H9 (cell line): ENCODE data around the gene CCDC80. TPM values are rescaled to one million over a fixed set of nuclear protein-coding genes. Genes with fewer than 3 reads are reported as not detected.
A peak's percentile ranks its signal among the peaks of the same experiment; 100 is the strongest.

Experiments used
- DNase-seq: peaks from one replicate; pipeline ENCODE4 v3.0.0-alpha.2; 2017
- H2AFZ ChIP-seq: one replicate; pipeline ENCODE4 v1.6.1; 2013; ENCODE audit warnings: mild to moderate bottlenecking, low read length, control low read depth, moderate library complexity
- H2AK5ac ChIP-seq: 2 replicates; pipeline ENCODE4 v1.6.1; 2013; ENCODE audit warnings: low read length, control low read depth, mixed read lengths; ENCODE audit not compliant: insufficient read length
- H2BK120ac ChIP-seq: one replicate; pipeline ENCODE4 v1.6.1; 2013; ENCODE audit warnings: low read depth, mild to moderate bottlenecking, low read length, control low read depth, inconsistent platforms; ENCODE audit not compliant: poor library complexity, severe bottlenecking
- H2BK12ac ChIP-seq: 2 replicates; pipeline ENCODE4 v1.6.1; 2013; ENCODE audit warnings: low read length, control low read depth, mixed read lengths, low read depth; ENCODE audit not compliant: insufficient read length
- H2BK15ac ChIP-seq: 2 replicates; pipeline ENCODE4 v1.6.1; 2013; ENCODE audit warnings: low read depth, low read length, control low read depth
- H2BK20ac ChIP-seq: one replicate; pipeline ENCODE4 v1.6.1; 2013; ENCODE audit warnings: low read depth, mild to moderate bottlenecking, low read length, control low read depth, inconsistent platforms; ENCODE audit not compliant: poor library complexity, severe bottlenecking
- H2BK5ac ChIP-seq: 2 replicates; pipeline ENCODE4 v1.6.1; 2013; ENCODE audit warnings: low read length, control low read depth, mixed read lengths; ENCODE audit not compliant: insufficient read length
- H3K14ac ChIP-seq: 2 replicates; pipeline ENCODE4 v1.6.1; 2013; ENCODE audit warnings: low read length, control low read depth; ENCODE audit not compliant: insufficient read depth
- H3K18ac ChIP-seq: 2 replicates; pipeline ENCODE4 v1.6.1; 2013; ENCODE audit warnings: low read depth, mild to moderate bottlenecking, mixed read lengths, low read length, control low read depth; ENCODE audit not compliant: insufficient read length
- H3K23ac ChIP-seq: 2 replicates; pipeline ENCODE4 v1.6.1; 2013; ENCODE audit warnings: low read length, control low read depth, mixed read lengths, low read depth; ENCODE audit not compliant: insufficient read length
- H3K23me2 ChIP-seq: 2 replicates; pipeline ENCODE4 v1.6.1; 2013; ENCODE audit warnings: low read depth, mild to moderate bottlenecking, mixed read lengths, low read length, control low read depth; ENCODE audit not compliant: insufficient read length, poor library complexity, severe bottlenecking
- H3K27ac ChIP-seq: 2 replicates; pipeline ENCODE4 v1.5.1; 2013; ENCODE audit warnings: low read length, control low read depth, mixed read lengths, low read depth; ENCODE audit not compliant: insufficient read length
- H3K27me3 ChIP-seq: 2 replicates; pipeline ENCODE4 v1.6.1; 2013; ENCODE audit warnings: low read length, control low read depth, inconsistent platforms; ENCODE audit not compliant: insufficient read depth
- H3K4ac ChIP-seq: 2 replicates; pipeline ENCODE4 v1.6.1; 2013; ENCODE audit warnings: low read depth, mild to moderate bottlenecking, control low read depth, inconsistent platforms, low read length, moderate library complexity
- H3K4me1 ChIP-seq: 2 replicates; pipeline ENCODE4 v1.6.1; 2013; ENCODE audit warnings: low read length, control low read depth, inconsistent platforms; ENCODE audit not compliant: insufficient read depth
- H3K4me2 ChIP-seq: 2 replicates; pipeline ENCODE4 v1.6.1; 2013; ENCODE audit warnings: low read length, control low read depth, mixed read lengths; ENCODE audit not compliant: insufficient read length, insufficient read depth
- H3K56ac ChIP-seq: 2 replicates; pipeline ENCODE4 v1.6.1; 2013; ENCODE audit warnings: low read depth, mild to moderate bottlenecking, mixed read lengths, low read length, control low read depth; ENCODE audit not compliant: insufficient read length
- H3K79me1 ChIP-seq: 2 replicates; pipeline ENCODE4 v1.6.1; 2013; ENCODE audit warnings: low read depth, mild to moderate bottlenecking, moderate library complexity, low read length, control low read depth, inconsistent platforms; ENCODE audit not compliant: insufficient read depth, poor library complexity, severe bottlenecking
- H3K79me2 ChIP-seq: 2 replicates; pipeline ENCODE4 v1.6.1; 2013; ENCODE audit warnings: low read length, control low read depth, inconsistent platforms; ENCODE audit not compliant: insufficient read depth
- H3K9ac ChIP-seq: 2 replicates; pipeline ENCODE4 v1.6.1; 2013; ENCODE audit warnings: low read length, control low read depth, mixed read lengths; ENCODE audit not compliant: insufficient read length; ENCODE audit errors: extremely low read depth
- H3K9me3 ChIP-seq: one replicate; pipeline ENCODE4 v1.6.1; 2013; ENCODE audit warnings: low read depth, low read length, inconsistent platforms; ENCODE audit not compliant: control insufficient read depth
- H3T11ph ChIP-seq: one replicate; pipeline ENCODE4 v1.6.1; 2013; ENCODE audit warnings: mild to moderate bottlenecking, low read length, control low read depth, inconsistent platforms
- H4K20me1 ChIP-seq: one replicate; pipeline ENCODE4 v1.6.1; 2013; ENCODE audit not compliant: control insufficient read depth, insufficient read length, insufficient read depth
- H4K5ac ChIP-seq: 2 replicates; pipeline ENCODE4 v1.6.1; 2013; ENCODE audit warnings: low read depth, mild to moderate bottlenecking, mixed read lengths, low read length, control low read depth; ENCODE audit not compliant: insufficient read length
- H4K8ac ChIP-seq: replicated peaks from 2 replicates; pipeline ENCODE4 v1.6.1; 2013; ENCODE audit warnings: low read length, control low read depth, mixed read lengths, low read depth; ENCODE audit not compliant: insufficient read length
- H4K91ac ChIP-seq: 2 replicates; pipeline ENCODE4 v1.6.1; 2013; ENCODE audit warnings: low read depth, mild to moderate bottlenecking, moderate library complexity, mixed read lengths, low read length, control low read depth; ENCODE audit not compliant: insufficient read length
- H3K27ac Mint-ChIP-seq, 3 experiments: 2 replicates in 2 of 3; 3 replicates in 1 of 3; pipeline ENCODE4 v1.8.0; 2020 to 2021; ENCODE audit warnings: mixed read lengths in 3 of 3, mild to moderate bottlenecking in 1 of 3, moderate library complexity in 1 of 3
- H3K27me3 Mint-ChIP-seq: 2 replicates; pipeline ENCODE4 v1.8.0; 2021; ENCODE audit warnings: low read depth, mild to moderate bottlenecking, moderate library complexity, mixed read lengths
- H3K36me3 Mint-ChIP-seq, 3 experiments: 2 replicates in 2 of 3; 3 replicates in 1 of 3; pipeline ENCODE4 v1.8.0; 2020 to 2021; ENCODE audit warnings: low read depth in 3 of 3, mixed read lengths in 3 of 3; ENCODE audit not compliant: insufficient read depth in 1 of 3
- H3K4me1 Mint-ChIP-seq, 2 experiments: 2 replicates each; pipeline ENCODE4 v1.8.0; 2020; ENCODE audit warnings: mixed read lengths in 2 of 2
- H3K4me3 Mint-ChIP-seq, 2 experiments: 2 replicates in 1 of 2; 3 replicates in 1 of 2; pipeline ENCODE4 v1.8.0; 2020 to 2021; ENCODE audit warnings: mild to moderate bottlenecking in 2 of 2, mixed read lengths in 2 of 2, moderate library complexity in 1 of 2
- H3K9me3 Mint-ChIP-seq, 2 experiments: 2 replicates in 1 of 2; 3 replicates in 1 of 2; pipeline ENCODE4 v1.8.0; 2020; ENCODE audit warnings: mild to moderate bottlenecking in 2 of 2, mixed read lengths in 2 of 2, moderate library complexity in 1 of 2
- WGBS: extraction: QIAGEN DNeasy Blood & Tissue Kit; methylation state at CpG from one replicate; pipeline ENCODE4 v1.1.7; 2013; ENCODE audit warnings: missing lambda C conversion rate, low lambda C conversion rate, mixed read lengths; ENCODE audit not compliant: insufficient read length; ENCODE audit errors: extremely low coverage; 5-methylcytosine and 5-hydroxymethylcytosine counted together
- total RNA-seq: library from RNA; stranded (reverse); gene quantifications from 2 replicates; pipeline ENCODE4 v1.2.1, GENCODE V29; 2021
- TF ChIP-seq, protein P1 (sequence below): fragments of 200-600 bp; sonication (generic); conservative IDR thresholded peaks from 3 replicates; pipeline ENCODE4 v1.8.0; 2021; ENCODE audit warnings: antibody characterized with exemption, mild to moderate bottlenecking

Gene CCDC80
- total RNA-seq, 1 experiment from 2014 or later, result 5.4 TPM

DNA sequence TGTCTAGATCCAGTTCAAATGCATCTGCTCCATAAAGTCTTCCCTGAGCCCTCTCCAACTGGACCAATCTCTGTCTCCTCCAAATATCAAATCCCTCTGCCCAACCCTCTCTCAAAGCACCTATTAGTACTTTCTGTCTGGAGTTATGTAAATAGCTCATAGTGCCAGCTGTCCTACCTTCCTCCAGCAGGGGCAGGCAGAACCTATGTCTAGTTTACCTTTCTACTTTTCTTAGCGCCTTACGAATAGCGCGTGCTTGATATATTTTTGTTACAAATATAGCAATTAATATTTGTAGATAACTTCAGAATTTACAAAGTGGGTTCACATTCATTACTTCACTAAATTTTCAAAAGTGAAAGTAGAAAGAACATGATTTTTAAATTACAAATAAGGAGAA lies 14.0 kb upstream of the CCDC80 start:
- no peak overlapping the region for H2AK5ac ChIP-seq
- H3K9me3 Mint-ChIP-seq, result peaks cover 0 to 4% of the 10 kb centered on the region in 2 experiments; a peak in 1 of 5 replicates
- H3K18ac ChIP-seq, result no peak overlapping the region
- no peaks in the 10 kb centered on the region for H3K9me3 ChIP-seq
- H3K14ac ChIP-seq, result no peak overlapping the region
- H4K20me1 ChIP-seq, result no peaks in the 10 kb centered on the region
- WGBS, result no CpG with 5 or more reads among the region's 4 CpGs
- H3K56ac ChIP-seq, result no peak overlapping the region
- H3K4me3 Mint-ChIP-seq, result no peak overlapping the region
- H2BK20ac ChIP-seq, result no peak overlapping the region
- no peak overlapping the region for H3K4ac ChIP-seq
- no peak overlapping the region for H2BK120ac ChIP-seq
- no peak overlapping the region for H3K9ac ChIP-seq
- no peak overlapping the region for H3K23ac ChIP-seq
- no peaks in the 10 kb centered on the region for H3K4me1 ChIP-seq
- no peak overlapping the region for H2BK5ac ChIP-seq
- no peak overlapping the region for H2AFZ ChIP-seq
- H3K36me3 Mint-ChIP-seq, result no peaks in the 10 kb centered on the region
- no peak overlapping the region for H4K5ac ChIP-seq
- TF ChIP-seq, protein P1, sequence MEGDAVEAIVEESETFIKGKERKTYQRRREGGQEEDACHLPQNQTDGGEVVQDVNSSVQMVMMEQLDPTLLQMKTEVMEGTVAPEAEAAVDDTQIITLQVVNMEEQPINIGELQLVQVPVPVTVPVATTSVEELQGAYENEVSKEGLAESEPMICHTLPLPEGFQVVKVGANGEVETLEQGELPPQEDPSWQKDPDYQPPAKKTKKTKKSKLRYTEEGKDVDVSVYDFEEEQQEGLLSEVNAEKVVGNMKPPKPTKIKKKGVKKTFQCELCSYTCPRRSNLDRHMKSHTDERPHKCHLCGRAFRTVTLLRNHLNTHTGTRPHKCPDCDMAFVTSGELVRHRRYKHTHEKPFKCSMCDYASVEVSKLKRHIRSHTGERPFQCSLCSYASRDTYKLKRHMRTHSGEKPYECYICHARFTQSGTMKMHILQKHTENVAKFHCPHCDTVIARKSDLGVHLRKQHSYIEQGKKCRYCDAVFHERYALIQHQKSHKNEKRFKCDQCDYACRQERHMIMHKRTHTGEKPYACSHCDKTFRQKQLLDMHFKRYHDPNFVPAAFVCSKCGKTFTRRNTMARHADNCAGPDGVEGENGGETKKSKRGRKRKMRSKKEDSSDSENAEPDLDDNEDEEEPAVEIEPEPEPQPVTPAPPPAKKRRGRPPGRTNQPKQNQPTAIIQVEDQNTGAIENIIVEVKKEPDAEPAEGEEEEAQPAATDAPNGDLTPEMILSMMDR, result peak; percentile 60
- no peak overlapping the region for H3T11ph ChIP-seq
- no peaks in the 10 kb centered on the region; a peak in 1 of 4 replicates for H3K4me1 Mint-ChIP-seq
- H2BK12ac ChIP-seq, result no peak overlapping the region
- no peaks in the 10 kb centered on the region for H3K27me3 ChIP-seq
- H3K27ac Mint-ChIP-seq, result no peak overlapping the region
- H2BK15ac ChIP-seq, result no peak overlapping the region
- H3K4me2 ChIP-seq, result no peak overlapping the region
- no peaks in the 10 kb centered on the region for H3K23me2 ChIP-seq
- no peak for DNase-seq
- H4K91ac ChIP-seq, result no peak overlapping the region
- no peaks in the 10 kb centered on the region for H3K79me1 ChIP-seq
- H3K27me3 Mint-ChIP-seq, result no peaks in the 10 kb centered on the region
- no peak overlapping the region for H3K27ac ChIP-seq
- no peaks in the 10 kb centered on the region for H3K79me2 ChIP-seq
- H4K8ac ChIP-seq, result no peak overlapping the region
